Smooth muscle cell (in vitro differentiated cells): Measurements from ENCODE around the gene SUMF1. TPM values are rescaled to one million over a fixed set of nuclear protein-coding genes. Genes with fewer than 3 reads are reported as not detected.

Experiments used
- DNase-seq: peaks from one replicate; lab custom pipeline; 2025; ENCODE audit not compliant: unreplicated experiment; lab: John Stamatoyannopoulos, UW
- H2AFZ ChIP-seq: fragments of 200-600 bp; sonication (generic); 2 replicates; pipeline ENCODE4 v1.6.0; 2016; ENCODE audit warnings: antibody characterized with exemption, low read depth, mild to moderate bottlenecking
- H3F3A ChIP-seq: fragments of 200-600 bp; sonication (generic); 2 replicates; pipeline ENCODE4 v1.6.0; 2017; ENCODE audit warnings: antibody characterized with exemption, low read depth
- H3K27ac ChIP-seq: fragments of 200-600 bp; sonication (generic); 2 replicates; pipeline ENCODE4 v1.5.1; 2016; ENCODE audit warnings: low read depth, mild to moderate bottlenecking
- H3K27me3 ChIP-seq: fragments of 200-600 bp; sonication (generic); 2 replicates; pipeline ENCODE4 v1.6.1; 2016; ENCODE audit warnings: low read depth, mild to moderate bottlenecking
- H3K36me3 ChIP-seq: fragments of 200-600 bp; sonication (generic); 2 replicates; pipeline ENCODE4 v1.5.1; 2016; ENCODE audit warnings: low read depth
- H3K4me1 ChIP-seq: fragments of 200-600 bp; sonication (generic); 2 replicates; pipeline ENCODE4 v1.5.1; 2016; ENCODE audit warnings: low read depth
- H3K4me2 ChIP-seq: fragments of 200-600 bp; sonication (generic); 2 replicates; pipeline ENCODE4 v1.6.0; 2016; ENCODE audit warnings: mild to moderate bottlenecking
- H3K4me3 ChIP-seq: fragments of 200-600 bp; sonication (generic); 2 replicates; pipeline ENCODE4 v1.5.1; 2016; ENCODE audit warnings: mild to moderate bottlenecking
- H3K79me2 ChIP-seq: fragments of 200-600 bp; sonication (generic); 2 replicates; pipeline ENCODE4 v1.6.0; 2016; ENCODE audit warnings: low read depth, mild to moderate bottlenecking
- H3K9ac ChIP-seq: fragments of 200-600 bp; sonication (generic); 2 replicates; pipeline ENCODE4 v1.6.0; 2016; ENCODE audit warnings: low read depth
- H3K9me3 ChIP-seq: fragments of 200-600 bp; sonication (generic); replicated peaks from 2 replicates; pipeline ENCODE4 v1.5.1; 2016; ENCODE audit warnings: low read depth
- H4K20me1 ChIP-seq: fragments of 200-600 bp; sonication (generic); 2 replicates; pipeline ENCODE4 v1.6.0; 2016; ENCODE audit warnings: low read depth
- WGBS: methylation state at CpG from one replicate; pipeline ENCODE4 v1.1.7; 2016; ENCODE audit warnings: low lambda C conversion rate; 5-methylcytosine and 5-hydroxymethylcytosine counted together
- polyA plus RNA-seq: library from polyadenylated mRNA; unstranded; fragments of >200 nt; fragmentation: Nextera tagmentation; extraction: Ambion mirVana; gene quantifications from 2 replicates; pipeline ENCODE4 v1.2.1, GENCODE V29; 2016
- total RNA-seq: library from RNA; depleted of rRNA; stranded (reverse); fragments of >200 nt; gene quantifications from 2 replicates; pipeline ENCODE4 v1.2.3, GENCODE V29; 2014
- TF ChIP-seq, protein P1 (sequence below): fragments of 200-600 bp; sonication (generic); IDR thresholded peaks from 2 replicates; pipeline ENCODE4 v1.5.1; 2017; ENCODE audit warnings: borderline replicate concordance, mild to moderate bottlenecking, antibody characterized with exemption; ENCODE audit not compliant: insufficient read depth, poor library complexity, severe bottlenecking

Gene SUMF1
- total and polyA plus RNA-seq, 2 experiments from 2014 or later = 28.3 to 29.5 TPM

DNA sequence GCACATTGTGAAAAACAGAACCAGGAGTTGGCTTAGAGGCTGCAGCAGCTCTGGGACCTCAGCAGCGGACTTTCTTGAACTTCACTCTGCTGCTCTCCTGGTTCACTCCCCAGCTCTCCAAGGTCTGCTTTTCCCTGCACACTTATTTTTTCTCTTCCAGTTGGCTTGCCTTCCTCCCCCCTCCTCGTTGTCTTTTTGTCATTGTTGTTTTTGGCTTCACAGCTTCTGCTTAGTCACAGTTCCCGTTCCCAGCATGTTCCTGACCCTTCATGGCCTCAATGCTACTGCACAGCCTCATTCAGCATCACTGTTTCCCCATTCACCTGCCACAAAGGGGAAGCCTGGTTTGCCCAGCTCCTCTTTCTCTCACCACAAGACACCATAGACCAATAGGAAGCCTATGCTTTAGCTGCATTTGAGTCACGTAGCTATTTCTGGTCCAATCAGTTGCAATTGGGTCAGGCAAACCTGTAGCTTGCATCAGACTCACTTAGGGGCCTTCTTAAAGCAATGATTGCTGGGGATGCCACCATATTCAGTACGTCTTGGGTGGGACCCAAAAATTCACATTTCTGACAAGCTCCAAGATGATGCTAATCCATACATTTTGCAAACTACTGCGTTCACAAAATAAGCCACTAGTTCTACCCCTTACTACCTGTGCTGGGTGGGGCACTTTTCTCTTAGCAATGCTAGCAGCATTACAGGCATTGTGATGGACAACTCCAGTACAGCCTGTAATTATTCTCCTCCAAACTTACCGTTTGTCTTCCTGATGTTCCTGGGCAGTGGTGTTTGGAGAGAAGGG lies 7.8 kb upstream of the SUMF1 start:
- Histone ChIP-seq H3K79me2 (no peaks in the 10 kb centered on the region), H3K36me3 (no peaks in the 10 kb centered on the region), H3K9ac (no peak overlapping the region), H3K4me2 (no peak overlapping the region), H3K4me1 (no peaks in the 10 kb centered on the region), H3K27ac (no peak overlapping the region), H3K4me3 (no peak overlapping the region), H3K27me3 (peaks cover 32% of the 10 kb centered on the region), H3F3A (no peaks in the 10 kb centered on the region), H3K9me3 (no peaks in the 10 kb centered on the region), H2AFZ (no peak overlapping the region), H4K20me1 (no peaks in the 10 kb centered on the region)
- 81% methylated on average over 7 of the region's 7 CpGs for WGBS
- DNase-seq = no peak
- TF ChIP-seq, protein P1, sequence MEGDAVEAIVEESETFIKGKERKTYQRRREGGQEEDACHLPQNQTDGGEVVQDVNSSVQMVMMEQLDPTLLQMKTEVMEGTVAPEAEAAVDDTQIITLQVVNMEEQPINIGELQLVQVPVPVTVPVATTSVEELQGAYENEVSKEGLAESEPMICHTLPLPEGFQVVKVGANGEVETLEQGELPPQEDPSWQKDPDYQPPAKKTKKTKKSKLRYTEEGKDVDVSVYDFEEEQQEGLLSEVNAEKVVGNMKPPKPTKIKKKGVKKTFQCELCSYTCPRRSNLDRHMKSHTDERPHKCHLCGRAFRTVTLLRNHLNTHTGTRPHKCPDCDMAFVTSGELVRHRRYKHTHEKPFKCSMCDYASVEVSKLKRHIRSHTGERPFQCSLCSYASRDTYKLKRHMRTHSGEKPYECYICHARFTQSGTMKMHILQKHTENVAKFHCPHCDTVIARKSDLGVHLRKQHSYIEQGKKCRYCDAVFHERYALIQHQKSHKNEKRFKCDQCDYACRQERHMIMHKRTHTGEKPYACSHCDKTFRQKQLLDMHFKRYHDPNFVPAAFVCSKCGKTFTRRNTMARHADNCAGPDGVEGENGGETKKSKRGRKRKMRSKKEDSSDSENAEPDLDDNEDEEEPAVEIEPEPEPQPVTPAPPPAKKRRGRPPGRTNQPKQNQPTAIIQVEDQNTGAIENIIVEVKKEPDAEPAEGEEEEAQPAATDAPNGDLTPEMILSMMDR = no peak

DNA sequence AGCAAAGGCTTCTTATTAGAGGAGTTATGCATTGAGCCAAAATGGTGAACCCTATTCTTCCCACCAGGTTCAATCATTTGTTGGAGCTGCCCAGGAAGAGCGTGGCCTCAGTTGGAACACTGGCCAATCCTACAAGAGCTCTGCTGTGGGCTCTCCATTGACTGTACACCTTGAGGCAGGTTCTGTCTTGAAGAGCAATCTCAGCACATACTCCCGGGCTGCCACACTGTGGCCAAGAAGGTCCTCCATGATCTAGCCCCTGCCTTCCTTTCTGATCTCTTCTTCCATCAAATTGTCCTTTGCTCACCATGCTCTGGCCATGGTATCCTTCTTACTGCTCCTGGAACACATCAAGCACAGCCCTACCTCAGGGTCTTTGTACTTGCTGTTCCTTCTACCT lies 5.7 kb upstream of the SUMF1 start:
- Histone ChIP-seq H3K4me1 (no peaks in the 10 kb centered on the region), H3K36me3 (no peaks in the 10 kb centered on the region), H3K27ac (no peak overlapping the region), H3K4me3 (no peak overlapping the region), H3K27me3 (peaks cover 32% of the 10 kb centered on the region), H3K9ac (no peak overlapping the region), H3K4me2 (no peak overlapping the region), H2AFZ (no peak overlapping the region), H4K20me1 (no peaks in the 10 kb centered on the region), H3F3A (no peaks in the 10 kb centered on the region), H3K79me2 (no peaks in the 10 kb centered on the region), H3K9me3 (no peaks in the 10 kb centered on the region)
- DNase-seq = no peak
- WGBS = 93% methylated on average over 2 of the region's 2 CpGs
- TF ChIP-seq, protein P1 = no peak

DNA sequence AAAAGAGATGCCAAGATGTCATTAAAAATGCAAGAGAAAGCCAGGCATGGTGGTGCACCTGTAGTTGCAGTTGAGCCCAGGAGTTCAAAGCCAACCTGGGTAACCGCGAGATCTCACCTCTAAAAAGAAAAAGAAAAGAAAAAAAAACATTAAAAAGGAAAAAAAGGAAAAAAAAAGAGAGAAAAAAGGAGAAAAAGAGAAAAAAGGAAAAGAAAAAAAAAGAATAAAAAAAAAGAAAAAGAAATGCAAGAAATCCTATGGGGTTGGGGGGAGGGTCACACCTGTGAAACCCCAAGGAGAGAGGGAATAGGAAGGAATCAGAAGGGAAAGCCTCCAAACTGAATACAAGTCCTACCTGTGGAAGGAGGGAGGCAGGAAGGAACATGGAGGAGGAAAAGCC lies 5.2 kb upstream of the SUMF1 start:
- H3F3A ChIP-seq = no peaks in the 10 kb centered on the region

More for the DNA sequence above, 5.2 kb upstream of the SUMF1 start:
- H3K4me1 ChIP-seq = no peaks in the 10 kb centered on the region
- no peaks in the 10 kb centered on the region for H4K20me1 ChIP-seq
- no peaks in the 10 kb centered on the region for H3K9me3 ChIP-seq
- DNase-seq = no peak
- no peak overlapping the region for H3K4me2 ChIP-seq
- TF ChIP-seq, protein P1 = no peak
- peaks cover 32% of the 10 kb centered on the region for H3K27me3 ChIP-seq
- no peak overlapping the region for H3K27ac ChIP-seq
- H3K79me2 ChIP-seq = no peaks in the 10 kb centered on the region
- no peak overlapping the region for H2AFZ ChIP-seq
- no peaks in the 10 kb centered on the region for H3K36me3 ChIP-seq
- no peak overlapping the region for H3K9ac ChIP-seq
- H3K4me3 ChIP-seq = no peak overlapping the region
- WGBS = 87% methylated on average over 2 of the region's 2 CpGs
